Loucy (cell line): Measurements from ENCODE around the gene SEC31B.

ENCODE experiments used
- H2AFZ ChIP-seq: fragments of 200-600 bp; sonication (generic); 2 replicates; pipeline ENCODE4 v1.6.0; 2016; ENCODE audit warnings: antibody characterized with exemption, mild to moderate bottlenecking, low read length, moderate library complexity
- H3F3A ChIP-seq: fragments of 200-600 bp; 2 replicates; pipeline ENCODE4 v1.6.0; 2016; ENCODE audit warnings: antibody characterized with exemption, low read depth, mild to moderate bottlenecking
- H3K27me3 ChIP-seq: fragments of 200-600 bp; sonication (generic); 2 replicates; pipeline ENCODE4 v1.6.1; 2014; ENCODE audit warnings: low read length, mild to moderate bottlenecking; ENCODE audit not compliant: insufficient read depth, poor library complexity, severe bottlenecking
- H3K36me3 ChIP-seq: fragments of 200-600 bp; sonication (generic); 2 replicates; pipeline ENCODE4 v1.6.1; 2016; ENCODE audit warnings: low read length; ENCODE audit not compliant: insufficient read depth
- H3K4me1 ChIP-seq: fragments of 200-600 bp; sonication (generic); 2 replicates; pipeline ENCODE4 v1.5.1; 2014; ENCODE audit warnings: low read length, mild to moderate bottlenecking; ENCODE audit not compliant: insufficient read depth, poor library complexity, severe bottlenecking
- H3K4me2 ChIP-seq: fragments of 200-600 bp; sonication (generic); 2 replicates; pipeline ENCODE4 v1.6.0; 2014; ENCODE audit warnings: antibody characterized with exemption, low read length, low read depth, mild to moderate bottlenecking; ENCODE audit not compliant: poor library complexity, severe bottlenecking
- H3K4me3 ChIP-seq: fragments of 200-600 bp; sonication (generic); 2 replicates; pipeline ENCODE4 v1.5.1; 2014; ENCODE audit warnings: low read length, mild to moderate bottlenecking, mixed read lengths; ENCODE audit not compliant: poor library complexity, severe bottlenecking
- H3K79me2 ChIP-seq: fragments of 200-600 bp; sonication (generic); 2 replicates; pipeline ENCODE4 v1.6.1; 2014; ENCODE audit warnings: low read length; ENCODE audit not compliant: insufficient read depth
- H3K9ac ChIP-seq: fragments of 200-600 bp; sonication (generic); 2 replicates; pipeline ENCODE4 v1.6.0; 2014; ENCODE audit warnings: mild to moderate bottlenecking, low read depth, low read length, moderate library complexity; ENCODE audit not compliant: poor library complexity, severe bottlenecking
- H3K9me2 ChIP-seq: fragments of 200-600 bp; sonication (generic); replicated peaks from 2 replicates; pipeline ENCODE4 v1.6.1; 2016; ENCODE audit warnings: low read depth, low read length, mixed read lengths
- H3K9me3 ChIP-seq: fragments of 200-600 bp; sonication (generic); 2 replicates; pipeline ENCODE4 v1.6.1; 2014; ENCODE audit warnings: mild to moderate bottlenecking, antibody characterized with exemption, low read length, low read depth; ENCODE audit not compliant: insufficient read depth
- H4K20me1 ChIP-seq: fragments of 200-600 bp; sonication (generic); 2 replicates; pipeline ENCODE4 v1.6.0; 2014; ENCODE audit warnings: antibody characterized with exemption, low read length, mild to moderate bottlenecking; ENCODE audit not compliant: insufficient read depth, poor library complexity, severe bottlenecking
- CTCF ChIP-seq: fragments of 200-600 bp; sonication (generic); conservative IDR thresholded peaks from 2 replicates; pipeline ENCODE4 v1.5.1; 2014; ENCODE audit warnings: mild to moderate bottlenecking, antibody characterized with exemption, low read length
- EZH2phosphoT487 ChIP-seq: fragments of 200-600 bp; IDR thresholded peaks from 2 replicates; pipeline ENCODE4 v1.6.1; 2018; ENCODE audit warnings: antibody characterized with exemption, mild to moderate bottlenecking, moderate library complexity, borderline replicate concordance

SEC31B gene

GRCh38 chr10:100462709-100463108, 57.0 kb downstream of the SEC31B start, which contains the start of gene WNT8B:
Gene WNT8B (plus strand): TSS chr10:100463009. CDS start chr10:100463169, 160 bp downstream.
- H3K27me3 ChIP-seq = no peaks in the 10 kb centered on the region
- H2AFZ ChIP-seq = no peak within 1 kb of the TSS
- no peaks in the 10 kb centered on the region for H3K79me2 ChIP-seq
- H3K9me2 ChIP-seq = no peaks in the 10 kb centered on the region
- no peaks in the 10 kb centered on the region for H3K9me3 ChIP-seq
- no peaks in the 10 kb centered on the region for H3K4me1 ChIP-seq
- no peak within 1 kb of the TSS for H3K9ac ChIP-seq
- H3F3A ChIP-seq = no peaks in the 10 kb centered on the region
- H4K20me1 ChIP-seq = no peaks in the 10 kb centered on the region
- H3K4me2 ChIP-seq = no peak within 1 kb of the TSS
- TF ChIP-seq EZH2phosphoT487 (no peak), CTCF (no peak)
- H3K36me3 ChIP-seq = no peaks in the 10 kb centered on the region
- no peak within 1 kb of the TSS for H3K4me3 ChIP-seq

- Histone ChIP-seq H3K4me3 (no peak overlapping the region), H3K79me2 (no peaks in the 10 kb centered on the region), H3K36me3 (no peaks in the 10 kb centered on the region), H4K20me1 (no peaks in the 10 kb centered on the region), H3K9ac (no peak overlapping the region), H3K9me2 (no peaks in the 10 kb centered on the region), H3K4me2 (no peak overlapping the region), H3K4me1 (no peaks in the 10 kb centered on the region), H3F3A (no peaks in the 10 kb centered on the region), H3K9me3 (no peaks in the 10 kb centered on the region), H2AFZ (no peak overlapping the region), H3K27me3 (no peaks in the 10 kb centered on the region)
- TF ChIP-seq EZH2phosphoT487 = no peak
These were observed 70.7 kb downstream of the SEC31B start for GRCh38 chr10:100448951-100449350.

GRCh38 chr10:100447663-100448062, 72.0 kb downstream of the SEC31B start:
- H4K20me1 ChIP-seq = no peaks in the 10 kb centered on the region
- H3K27me3 ChIP-seq = no peaks in the 10 kb centered on the region
- H2AFZ ChIP-seq = no peak overlapping the region
- H3K4me2 ChIP-seq = no peak overlapping the region
- H3K9me2 ChIP-seq = no peaks in the 10 kb centered on the region
- H3K9me3 ChIP-seq = no peaks in the 10 kb centered on the region
- H3K9ac ChIP-seq = no peak overlapping the region
- no peaks in the 10 kb centered on the region for H3K36me3 ChIP-seq
- H3K4me3 ChIP-seq = no peak overlapping the region
- H3F3A ChIP-seq = no peaks in the 10 kb centered on the region
- no peaks in the 10 kb centered on the region for H3K79me2 ChIP-seq
- H3K4me1 ChIP-seq = no peaks in the 10 kb centered on the region
- TF ChIP-seq EZH2phosphoT487 (no peak), CTCF (no peak)

- Histone ChIP-seq H4K20me1 (no peaks in the 10 kb centered on the region), H3K27me3 (no peaks in the 10 kb centered on the region), H3F3A (no peaks in the 10 kb centered on the region), H3K4me1 (no peaks in the 10 kb centered on the region), H3K4me2 (no peak overlapping the region), H3K79me2 (no peaks in the 10 kb centered on the region), H3K36me3 (no peaks in the 10 kb centered on the region), H3K9ac (no peak overlapping the region), H3K9me2 (no peaks in the 10 kb centered on the region), H3K9me3 (no peaks in the 10 kb centered on the region), H2AFZ (no peak overlapping the region), H3K4me3 (no peak overlapping the region)
- TF ChIP-seq CTCF (peak; percentile 20; the same call in 1 of the 2 replicates), EZH2phosphoT487 (no peak)
These were observed 73.4 kb downstream of the SEC31B start for GRCh38 chr10:100446130-100446761.
